ENCODE measurements around the gene GTPBP2. TPM values are rescaled to one million over a fixed set of nuclear protein-coding genes. Genes with fewer than 3 reads are reported as not detected.
A peak's percentile ranks its signal among the peaks of the same experiment; 100 is the strongest.

The GTPBP2 gene
- total and polyA plus RNA-seq, 2 of the 8 experiments (the other 6 are each of a cell fraction or from before 2014, with no cell fraction given), result 58.3 to 86.1 TPM

GRCh38 chr6:43648248-43648647 lies 19.2 kb upstream of the GTPBP2 start:
- H2AFZ ChIP-seq (ENCODE audit: low read length), result no peak overlapping the region
- no peaks in the 10 kb centered on the region for H3K79me1 ChIP-seq (ENCODE audit: low read depth, low read length)
- CTCF ChIA-PET (ENCODE audit: partially characterized antibody), result interaction anchor here (0.9 to 4.5 kb wide), 2 partner anchors 19 to 111 kb away, joined by 3 to 35 read pairs; no protein-coding TSS in a partner anchor
- H4K5ac ChIP-seq (ENCODE audit: insufficient read length, low read depth, low read length), result no peak overlapping the region
- H3K9me3 ChIP-seq (ENCODE audit: insufficient read depth in 2 of 2, low read depth in 1 of 2, low read length in 1 of 2), result no peaks in the 10 kb centered on the region
- no peak overlapping the region for H3K14ac ChIP-seq (ENCODE audit: insufficient read length)
- H3K56ac ChIP-seq (replicated peaks; ENCODE audit: insufficient read length, low read depth, low read length), result peak overlapping the region; percentile 59
- no peaks in the 10 kb centered on the region for H4K20me1 ChIP-seq (replicated peaks in 1 of 2; ENCODE audit: control insufficient read depth in 1 of 2, insufficient read depth in 2 of 2, low read length in 2 of 2)
- no peak overlapping the region for H2BK15ac ChIP-seq (ENCODE audit: low read length)
- H3K4me2 ChIP-seq (ENCODE audit: insufficient read depth in 1 of 2, low read depth in 2 of 2, low read length in 2 of 2), result no peak overlapping the region
- H3K23me2 ChIP-seq (ENCODE audit: low read depth, low read length), result peaks cover 3% of the 10 kb centered on the region; the same call in 1 of the 2 replicates
- H3K23ac ChIP-seq (ENCODE audit: insufficient read length), result no peak overlapping the region
- no peak overlapping the region for H3K27ac ChIP-seq (ENCODE audit: low read depth, low read length)
- H2AK5ac ChIP-seq (ENCODE audit: low read depth, low read length), result no peak overlapping the region; the same call in 1 of the 2 replicates
- no peak overlapping the region for H2BK120ac ChIP-seq (replicated peaks; ENCODE audit: low read depth, low read length)
- H3K4me1 ChIP-seq (replicated peaks in 1 of 4; ENCODE audit: control insufficient read depth in 3 of 4, insufficient read depth in 4 of 4, low read length in 3 of 4), result no peaks in the 10 kb centered on the region; a peak in 1 of 7 replicates
- H3K9ac ChIP-seq (replicated peaks in 1 of 4; ENCODE audit: extremely low read depth in 1 of 4, low read depth in 3 of 4, low read length in 3 of 4), result no peak overlapping the region
- POLR2A ChIA-PET (ENCODE audit: partially characterized antibody), result interaction anchor here (1.0 to 5.6 kb wide), 2 partner anchors 20 to 40 kb away, joined by 3 to 33 read pairs; no protein-coding TSS in a partner anchor
- DNase-seq (ENCODE audit: low read depth in 1 of 2, low spot score in 2 of 2) (no peak), FAIRE-seq (no peak)
- 94% methylated on average over 1 of the region's 2 CpGs; no CpG with 5 or more reads in 1 of the 2 experiments for WGBS, 2 experiments (ENCODE audit: extremely low coverage in 1 of 2, insufficient coverage in 1 of 2, insufficient read length in 1 of 2, insufficient replicate concordance in 2 of 2, low coverage in 1 of 2, low lambda C conversion rate in 2 of 2, missing lambda C conversion rate in 1 of 2)
- H4K91ac ChIP-seq (replicated peaks; ENCODE audit: insufficient read length, low read length), result no peak overlapping the region
- no peaks in the 10 kb centered on the region for H3K27me3 ChIP-seq (replicated peaks in 1 of 4; ENCODE audit: control insufficient read depth in 3 of 4, extremely low read depth in 1 of 4, insufficient read depth in 3 of 4, low read length in 3 of 4)
- H3K4ac ChIP-seq (replicated peaks; ENCODE audit: insufficient read length, low read depth, low read length), result peak overlapping the region; percentile 69
- no peak overlapping the region for H3K18ac ChIP-seq (ENCODE audit: extremely low read depth, low read length)
- no peak overlapping the region for H2BK5ac ChIP-seq (ENCODE audit: low read depth, low read length)
- no peaks in the 10 kb centered on the region for H3K36me3 ChIP-seq (ENCODE audit: control insufficient read depth in 2 of 4, insufficient read depth in 4 of 4, low read length in 3 of 4)
- peak overlapping the region; percentile 72; the same call in 1 of the 2 replicates for H2BK20ac ChIP-seq (ENCODE audit: low read length)
- no peaks in the 10 kb centered on the region for H3K79me2 ChIP-seq (ENCODE audit: control insufficient read depth in 1 of 2, insufficient read depth in 2 of 2, low read length in 2 of 2)
- H3K4me3 ChIP-seq (ENCODE audit: extremely low read depth in 1 of 4, insufficient read depth in 2 of 4, low read depth in 3 of 4, low read length in 4 of 4), result no peak overlapping the region
- no peak overlapping the region for H4K8ac ChIP-seq (ENCODE audit: extremely low read depth, insufficient read depth, low read length)
- H2BK12ac ChIP-seq (ENCODE audit: low read depth, low read length), result no peak overlapping the region
- TF ChIP-seq POLR2AphosphoS5 (IDR thresholded peaks at IDR 0.05; ENCODE audit: low read depth, low read length) (no peak), TEAD4 (IDR thresholded peaks at IDR 0.05; ENCODE audit: low read depth, low read length) (no peak), BACH1 (IDR thresholded peaks at IDR 0.05; ENCODE audit: low read length) (no peak), ATF2 (IDR thresholded peaks at IDR 0.05; ENCODE audit: low read length) (no peak), TCF12 (IDR thresholded peaks at IDR 0.05; ENCODE audit: low read depth, low read length) (no peak), SP2 (IDR thresholded peaks at IDR 0.05; ENCODE audit: low read length) (no peak), TBP (IDR thresholded peaks at IDR 0.05; ENCODE audit: low read depth, low read length) (no peak), YY1 (IDR thresholded peaks at IDR 0.05; ENCODE audit: low read depth, low read length) (no peak), FOSL1 (IDR thresholded peaks at IDR 0.05; ENCODE audit: insufficient read depth, low read depth, low read length) (no peak), SRF (IDR thresholded peaks at IDR 0.05; ENCODE audit: low read depth, low read length) (no peak), KDM4A (IDR thresholded peaks at IDR 0.05; ENCODE audit: low read depth, low read length, severe bottlenecking) (no peak), SIN3A (conservative IDR thresholded peaks at IDR 0.05 in 1 of 2, IDR thresholded peaks at IDR 0.05 in 1 of 2; ENCODE audit: low read depth in 1 of 2, low read length in 2 of 2) (no peak), NRF1 (IDR thresholded peaks at IDR 0.05; ENCODE audit: low read depth, low read length) (no peak)
